Activated CD8-positive, alpha-beta memory T cell treated with anti-CD3 and anti-CD28 coated beads, Interleukin-2, amount 10 ng/mL, durations not matched to agents 7 days and 5 days (primary cell): ENCODE results near the gene TTC14. TPM values are rescaled to one million over a fixed set of nuclear protein-coding genes. Genes with fewer than 3 reads are reported as not detected.
A peak's percentile ranks its signal among the peaks of the same experiment; 100 is the strongest.
"Not testable (repeated sequence)": the region's sequence is repeated elsewhere in the genome, so short reads cannot be mapped to it uniquely, and the experiment has no call there.

ENCODE experiments used
- ATAC-seq: fragments of 150-1000 bp; cut with Tn5 transposase; one replicate; pipeline ENCODE4 v1.10.0; 2021; ENCODE audit warnings: moderate library complexity
- CTCF ChIA-PET: fragments of 350-600 bp; sonication (Branson Sonifier 250); formaldehyde crosslinking; loops from one replicate; lab custom pipeline; 2021; ENCODE audit warnings: antibody characterized with exemption; lab: Charles Lee
- DNase-seq: peaks from one replicate; pipeline ENCODE4 v3.0.0-alpha.2; 2020
- H3K27ac Mint-ChIP-seq: one replicate; pipeline ENCODE4 v1.8.0; 2021; ENCODE audit warnings: mild to moderate bottlenecking, mixed read lengths
- H3K27me3 Mint-ChIP-seq: one replicate; pipeline ENCODE4 v1.8.0; 2021; ENCODE audit warnings: mixed read lengths
- H3K36me3 Mint-ChIP-seq: one replicate; pipeline ENCODE4 v1.8.0; 2021; ENCODE audit warnings: mild to moderate bottlenecking, mixed read lengths
- H3K4me1 Mint-ChIP-seq: one replicate; pipeline ENCODE4 v1.8.0; 2021; ENCODE audit warnings: mixed read lengths
- H3K4me3 Mint-ChIP-seq: one replicate; pipeline ENCODE4 v1.8.0; 2021; ENCODE audit warnings: mild to moderate bottlenecking, moderate library complexity, mixed read lengths
- H3K9me3 Mint-ChIP-seq: one replicate; pipeline ENCODE4 v1.8.0; 2022; ENCODE audit warnings: low read depth, mixed read lengths
- total RNA-seq, 2 experiments: library from RNA; stranded (reverse); gene quantifications; one replicate each; pipeline ENCODE4 v1.2.3, GENCODE V29; 2021

TTC14 gene
- total RNA-seq, 2 experiments from 2014 or later: 60.4 to 91.3 TPM

DNA sequence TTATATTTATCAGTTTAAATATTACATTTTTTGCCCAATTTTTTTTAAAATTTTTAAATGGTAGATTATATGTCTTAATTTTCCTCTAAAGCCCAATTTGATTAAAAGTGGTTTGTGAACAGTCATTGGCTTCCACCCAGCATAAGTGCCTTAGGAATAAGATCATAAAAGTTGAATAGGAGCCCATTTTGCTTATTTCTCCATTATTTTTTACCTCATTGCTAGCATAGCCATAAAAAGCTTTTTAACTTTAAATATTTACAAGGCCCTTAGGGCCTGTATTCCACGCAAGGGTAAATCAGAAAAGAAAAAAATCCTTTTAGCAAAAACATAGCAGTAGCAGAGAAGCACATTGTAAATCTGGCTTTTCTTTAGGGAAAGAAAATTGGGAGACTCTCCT lies 9.0 kb downstream of the TTC14 start:
- Mint-ChIP-seq H3K9me3 (no peaks in the 10 kb centered on the region), H3K4me3 (no peak overlapping the region), H3K27me3 (no peaks in the 10 kb centered on the region), H3K4me1 (peaks cover 4% of the 10 kb centered on the region), H3K36me3 (peaks cover 54% of the 10 kb centered on the region), H3K27ac (no peak overlapping the region)
- CTCF ChIA-PET: no interaction called here
- DNase-seq: no peak
- no peak for ATAC-seq

DNA sequence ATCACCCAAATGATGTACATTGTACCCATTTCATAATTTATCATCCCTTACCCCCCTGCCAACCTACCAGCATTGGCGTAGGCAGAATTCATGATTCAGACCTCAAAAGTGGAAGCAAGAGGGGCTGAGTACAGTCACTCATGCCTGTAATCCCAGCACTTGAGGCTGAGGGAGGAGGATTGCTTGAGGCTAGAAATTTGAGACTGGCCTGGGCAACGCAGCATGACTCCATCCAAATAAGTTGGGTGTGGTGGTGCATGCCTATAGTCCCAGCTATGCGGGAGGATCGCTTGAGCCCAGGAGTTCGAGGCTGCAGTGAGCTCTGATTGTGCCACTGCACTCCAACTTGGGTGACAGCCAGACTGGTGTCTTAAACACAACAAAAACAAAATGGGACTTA lies 10.4 kb downstream of the TTC14 start:
- CTCF ChIA-PET: no interaction called here
- peaks cover 46% of the 10 kb centered on the region for H3K36me3 Mint-ChIP-seq

DNA sequence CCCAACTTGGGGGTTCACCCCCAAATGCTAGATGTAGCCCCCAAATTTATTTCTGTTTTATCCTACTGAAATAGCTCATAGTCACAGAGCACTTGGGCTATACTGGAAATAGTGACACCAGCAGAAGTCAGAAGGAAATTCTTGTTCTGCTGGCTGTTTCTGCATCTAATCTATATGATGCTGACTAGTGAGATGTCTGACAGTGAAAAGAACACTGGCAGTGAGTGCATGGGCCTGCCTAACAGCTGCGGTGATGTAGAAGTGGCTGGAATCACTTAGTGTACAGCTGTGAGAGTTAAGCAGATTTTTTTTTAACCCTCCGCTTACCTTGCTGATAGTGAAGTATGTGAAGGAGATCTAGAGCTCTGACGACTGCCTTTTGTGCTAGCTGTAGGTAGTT lies 14.0 kb downstream of the TTC14 start:
- CTCF ChIA-PET: interaction anchor here (1.1 to 1.5 kb wide), 2 partner anchors 11 to 14 kb away, joined by 3 to 7 read pairs; partner anchors contain the start of gene TTC14
- ATAC-seq (peak; percentile 20), DNase-seq (no peak)
- Mint-ChIP-seq H3K27ac (no peak overlapping the region), H3K27me3 (no peaks in the 10 kb centered on the region), H3K4me3 (no peak overlapping the region), H3K36me3 (peaks cover 33% of the 10 kb centered on the region), H3K9me3 (no peaks in the 10 kb centered on the region), H3K4me1 (no peaks in the 10 kb centered on the region)

More for the DNA sequence above, 10.4 kb downstream of the TTC14 start:
- no peak overlapping the region for H3K4me3 Mint-ChIP-seq
- H3K27me3 Mint-ChIP-seq: no peaks in the 10 kb centered on the region
- peaks cover 2% of the 10 kb centered on the region for H3K4me1 Mint-ChIP-seq
- no peak overlapping the region for H3K27ac Mint-ChIP-seq
- DNase-seq (no peak), ATAC-seq (no peak)
- no peaks in the 10 kb centered on the region for H3K9me3 Mint-ChIP-seq

DNA sequence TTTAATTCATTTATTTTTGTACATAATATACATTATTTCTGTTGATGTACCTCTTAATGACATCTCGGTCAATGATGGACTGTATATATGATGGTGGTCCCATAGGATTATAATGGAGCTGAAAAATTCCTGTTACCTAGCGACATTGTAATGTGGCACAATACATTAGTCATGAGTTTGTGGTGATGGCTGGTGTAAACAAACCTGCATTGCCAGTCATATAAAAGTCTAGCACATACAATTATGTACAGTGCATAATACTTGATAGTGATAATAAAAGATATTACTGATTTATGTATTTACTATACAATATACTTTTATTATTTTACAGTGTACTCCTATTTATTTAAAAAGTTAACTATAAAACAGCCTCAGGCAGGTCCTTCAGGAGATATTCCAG lies 15.1 kb downstream of the TTC14 start:
- no peak overlapping the region for H3K27ac Mint-ChIP-seq
- CTCF ChIA-PET: interaction anchor here (1.2 kb wide), 1 partner anchor 15 kb away, joined by 4 read pairs; the partner anchor contains the start of gene TTC14
- H3K27me3 Mint-ChIP-seq: no peaks in the 10 kb centered on the region
- no peaks in the 10 kb centered on the region for H3K4me1 Mint-ChIP-seq
- H3K9me3 Mint-ChIP-seq: no peaks in the 10 kb centered on the region
- H3K36me3 Mint-ChIP-seq: peaks cover 36% of the 10 kb centered on the region
- no peak overlapping the region for H3K4me3 Mint-ChIP-seq
- DNase-seq (no peak), ATAC-seq (no peak)

DNA sequence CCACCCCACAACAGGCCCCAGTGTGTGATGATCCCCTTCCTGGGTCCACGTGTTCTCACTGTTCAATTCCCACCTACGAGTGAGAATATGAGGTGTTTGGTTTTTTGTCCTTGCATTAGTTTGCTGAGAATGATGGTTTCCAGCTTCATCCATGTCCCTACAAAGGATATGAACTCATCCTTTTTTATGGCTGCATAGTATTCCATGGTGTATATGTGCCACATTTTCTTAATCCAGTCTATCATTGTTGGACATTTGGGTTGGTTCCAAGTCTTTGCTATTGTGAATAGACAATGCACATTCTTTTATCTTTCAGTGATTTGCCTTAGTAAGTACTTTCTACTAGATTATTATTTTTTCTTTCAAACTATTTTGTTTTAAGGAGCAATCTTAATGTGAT lies 16.6 kb downstream of the TTC14 start:
- ATAC-seq, H3K9me3 Mint-ChIP-seq, CTCF ChIA-PET, H3K4me3 Mint-ChIP-seq, H3K27me3 Mint-ChIP-seq, DNase-seq, H3K27ac Mint-ChIP-seq, H3K4me1 Mint-ChIP-seq: not testable (repeated sequence)
- peaks cover 39% of the 10 kb centered on the region for H3K36me3 Mint-ChIP-seq

DNA sequence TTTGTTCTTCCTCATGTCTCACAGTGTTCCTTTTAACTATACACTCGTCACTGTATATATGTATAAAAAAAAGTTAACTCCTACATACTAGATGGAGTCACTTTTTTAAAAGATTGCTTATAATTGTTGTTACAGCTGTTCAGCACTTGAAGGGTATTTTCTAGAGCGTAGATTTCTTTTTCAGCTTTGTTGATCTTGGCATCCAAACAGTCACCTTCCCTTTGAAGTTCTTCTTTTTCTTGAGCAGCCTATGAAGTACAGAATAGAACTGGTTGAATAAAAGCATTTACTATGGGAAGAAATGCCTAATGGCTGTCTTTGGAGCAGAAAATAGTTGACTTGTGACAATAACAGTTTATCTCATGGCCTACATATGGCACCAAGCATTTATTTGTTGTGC lies 17.8 kb downstream of the TTC14 start:
- CTCF ChIA-PET: no interaction called here
- DNase-seq: no peak
- Mint-ChIP-seq H3K9me3 (peaks cover 7% of the 10 kb centered on the region), H3K4me3 (no peak overlapping the region), H3K4me1 (peaks cover 11% of the 10 kb centered on the region), H3K36me3 (peaks cover 49% of the 10 kb centered on the region), H3K27ac (no peak overlapping the region), H3K27me3 (no peaks in the 10 kb centered on the region)
- no peak for ATAC-seq

DNA sequence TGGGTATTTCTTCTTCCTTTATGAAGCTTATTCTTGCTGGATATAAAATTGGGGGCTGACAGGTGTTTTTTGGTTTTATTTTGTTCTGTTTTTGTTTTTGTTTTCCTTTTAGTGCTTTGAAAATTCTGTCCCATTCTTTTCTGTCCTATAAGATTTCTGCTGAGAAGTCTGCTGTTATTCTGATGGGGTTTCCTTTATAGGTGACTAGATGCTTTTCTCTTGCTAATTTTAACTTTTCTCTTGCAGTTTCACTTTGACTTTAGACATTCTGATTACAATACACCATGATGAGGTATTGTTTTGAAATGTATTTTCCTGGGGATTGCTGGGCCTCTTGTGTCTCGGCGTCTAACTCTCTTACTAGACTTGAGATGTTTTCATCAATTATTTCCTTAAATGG lies 22.8 kb downstream of the TTC14 start:
- peak overlapping the region; percentile 77 for H3K27ac Mint-ChIP-seq
- peak; percentile 76 for ATAC-seq

DNA sequence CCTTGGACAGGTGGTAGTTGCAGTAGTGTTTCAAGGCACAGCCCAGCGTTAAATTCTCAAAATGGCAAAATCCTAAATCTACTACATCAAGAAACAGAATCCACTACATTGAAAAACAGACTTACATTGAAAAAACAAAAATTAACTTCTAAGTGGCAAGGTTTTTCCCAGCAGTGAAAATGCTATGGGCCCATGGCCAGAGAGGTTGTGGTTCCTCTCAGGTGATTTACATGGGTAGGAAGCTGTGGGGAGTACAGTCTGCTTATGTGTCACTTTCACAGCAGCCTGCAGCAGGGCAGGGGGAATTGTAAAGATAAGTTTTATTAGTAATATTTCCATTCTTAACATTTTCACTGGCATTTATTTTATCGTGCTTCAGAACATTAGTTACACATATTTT lies 24.9 kb downstream of the TTC14 start:
- DNase-seq (no peak), ATAC-seq (no peak)
- H3K4me1 Mint-ChIP-seq: peaks cover 24% of the 10 kb centered on the region
- H3K27me3 Mint-ChIP-seq: peaks cover 2% of the 10 kb centered on the region
- H3K4me3 Mint-ChIP-seq: no peak overlapping the region
- H3K9me3 Mint-ChIP-seq: peaks cover 8% of the 10 kb centered on the region
- CTCF ChIA-PET: no interaction called here
- no peak overlapping the region for H3K27ac Mint-ChIP-seq
- H3K36me3 Mint-ChIP-seq: peaks cover 56% of the 10 kb centered on the region

More for the DNA sequence above, 22.8 kb downstream of the TTC14 start:
- peaks cover 67% of the 10 kb centered on the region for H3K36me3 Mint-ChIP-seq
- H3K4me3 Mint-ChIP-seq: no peak overlapping the region
- peaks cover 8% of the 10 kb centered on the region for H3K9me3 Mint-ChIP-seq
- DNase-seq: no peak
- peaks cover 23% of the 10 kb centered on the region for H3K4me1 Mint-ChIP-seq
- CTCF ChIA-PET: no interaction called here
- no peaks in the 10 kb centered on the region for H3K27me3 Mint-ChIP-seq

DNA sequence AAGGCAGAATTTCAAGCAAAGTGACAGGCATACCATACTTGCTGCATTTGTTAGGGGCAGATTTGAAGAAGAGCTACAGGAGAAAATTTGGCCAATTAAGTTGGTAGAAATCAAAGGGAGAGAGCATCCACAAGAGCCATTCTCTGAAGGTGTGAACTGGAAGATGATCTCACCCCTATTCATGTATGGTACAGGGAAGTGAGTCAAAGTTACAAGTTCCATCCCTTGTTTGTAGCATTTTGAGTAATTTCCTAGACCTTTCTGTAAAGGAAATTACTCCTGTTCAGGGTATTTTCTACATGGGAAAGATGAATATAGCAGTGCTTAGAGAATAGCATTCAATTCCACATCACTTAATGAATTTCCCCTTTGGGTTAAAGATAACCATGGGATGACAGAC lies 28.4 kb downstream of the TTC14 start:
- Mint-ChIP-seq H3K27ac (no peak overlapping the region), H3K9me3 (no peaks in the 10 kb centered on the region), H3K36me3 (peaks cover 22% of the 10 kb centered on the region), H3K4me1 (peaks cover 7% of the 10 kb centered on the region), H3K27me3 (peaks cover 13% of the 10 kb centered on the region), H3K4me3 (no peak overlapping the region)
- ATAC-seq: no peak
- CTCF ChIA-PET: no interaction called here
- DNase-seq: no peak

DNA sequence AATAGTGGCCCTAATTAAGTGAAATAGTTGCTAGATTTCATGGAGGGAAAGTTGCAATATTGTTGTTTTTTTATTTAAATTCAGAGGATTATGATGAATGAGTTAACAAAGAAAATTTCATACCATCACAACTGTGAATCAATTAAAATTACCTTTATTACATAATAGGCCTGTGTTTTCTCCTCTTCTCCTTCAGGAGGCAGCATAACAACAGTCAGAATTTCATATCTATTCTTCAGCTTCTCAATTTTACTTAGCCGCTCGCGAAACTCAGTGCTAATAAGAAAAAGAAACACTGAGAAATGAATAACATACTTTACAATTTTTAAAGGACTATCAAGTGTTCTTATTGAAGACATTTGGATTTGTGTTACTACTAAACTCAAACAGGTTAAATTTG lies 29.4 kb downstream of the TTC14 start:
- Mint-ChIP-seq H3K36me3 (peaks cover 12% of the 10 kb centered on the region), H3K4me1 (peaks cover 5% of the 10 kb centered on the region), H3K27ac (no peak overlapping the region), H3K4me3 (no peak overlapping the region), H3K27me3 (peaks cover 13% of the 10 kb centered on the region), H3K9me3 (no peaks in the 10 kb centered on the region)
- no peak for ATAC-seq
- CTCF ChIA-PET: no interaction called here
- no peak for DNase-seq

DNA sequence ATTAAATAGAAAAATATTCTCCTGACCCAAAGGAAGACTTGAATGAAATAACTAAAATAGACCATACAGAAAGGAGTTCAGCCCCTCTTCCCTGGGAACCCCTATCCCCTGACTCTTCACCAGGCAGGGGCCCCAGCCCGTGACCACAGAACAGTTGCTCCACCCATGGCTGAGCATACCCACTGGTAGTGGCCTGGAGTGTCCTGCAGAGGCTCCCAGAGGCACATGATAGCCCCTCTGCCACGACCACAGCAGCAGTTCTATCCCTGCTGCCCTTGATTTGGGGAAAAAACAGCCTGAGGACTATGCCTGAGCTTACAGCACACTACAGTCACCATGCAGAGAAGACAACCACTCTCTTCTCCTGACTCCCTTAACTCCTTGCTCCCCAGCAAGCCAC lies 31.8 kb downstream of the TTC14 start:
- Mint-ChIP-seq H3K27ac (no peak overlapping the region), H3K9me3 (no peaks in the 10 kb centered on the region), H3K27me3 (peaks cover 21% of the 10 kb centered on the region), H3K36me3 (no peaks in the 10 kb centered on the region), H3K4me3 (no peak overlapping the region), H3K4me1 (peaks cover 1% of the 10 kb centered on the region)
- ATAC-seq (no peak), DNase-seq (no peak)
- CTCF ChIA-PET: no interaction called here

DNA sequence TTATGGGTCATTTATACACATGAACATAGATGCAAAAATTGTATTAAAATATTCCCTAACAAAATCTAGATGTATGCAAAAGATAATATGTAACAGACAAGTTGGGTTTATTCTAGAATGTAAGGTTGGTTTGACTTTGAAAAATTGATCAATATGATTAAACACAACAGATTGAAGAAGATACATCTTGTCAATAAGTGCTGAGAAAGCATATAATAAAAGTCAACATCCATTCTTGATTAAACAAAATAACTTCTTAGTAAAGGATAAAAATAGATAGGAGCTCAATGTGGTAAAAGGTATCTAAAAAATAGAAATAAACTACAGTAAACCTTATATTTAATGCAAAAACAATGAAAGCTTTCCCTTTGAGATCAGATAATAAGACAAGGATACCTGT lies 39.0 kb downstream of the TTC14 start:
- no peak overlapping the region for H3K4me3 Mint-ChIP-seq
- ATAC-seq (no peak), DNase-seq (no peak)
- no peak overlapping the region for H3K27ac Mint-ChIP-seq
- CTCF ChIA-PET: no interaction called here
- H3K4me1 Mint-ChIP-seq: no peaks in the 10 kb centered on the region
- no peaks in the 10 kb centered on the region for H3K9me3 Mint-ChIP-seq
- no peaks in the 10 kb centered on the region for H3K36me3 Mint-ChIP-seq
- peaks cover 16% of the 10 kb centered on the region for H3K27me3 Mint-ChIP-seq

DNA sequence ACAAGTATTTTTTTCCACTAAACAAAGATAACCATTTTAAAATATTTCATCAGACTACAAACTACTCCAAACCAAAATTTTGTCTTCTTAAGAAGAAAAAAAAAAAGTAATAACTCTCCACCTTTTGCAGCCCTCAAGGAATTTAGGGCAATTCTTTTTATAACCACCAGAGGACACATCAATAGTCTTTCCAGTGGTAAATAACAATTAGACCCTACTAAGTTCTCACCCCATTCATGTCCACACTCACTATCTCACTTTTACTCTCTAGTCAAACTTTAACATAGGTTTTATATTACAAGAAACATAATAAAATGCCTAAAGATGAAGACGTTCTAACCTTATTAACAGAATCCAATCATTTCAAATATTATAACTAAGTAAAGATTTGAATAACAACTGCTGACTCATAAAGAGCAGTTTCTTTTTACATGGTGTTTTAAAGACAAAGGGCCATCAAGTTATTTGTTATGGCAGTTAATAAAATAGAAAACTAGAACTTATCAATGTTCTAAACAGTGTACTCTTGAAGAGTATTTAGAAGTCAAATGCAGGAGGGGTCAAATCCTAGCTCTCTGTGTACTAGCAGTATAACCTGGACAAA lies 44.3 kb downstream of the TTC14 start:
- ATAC-seq (no peak), DNase-seq (no peak)
- CTCF ChIA-PET: interaction anchor here (1.3 kb wide), 1 partner anchor 61 kb away, joined by 3 read pairs; no protein-coding TSS in a partner anchor
- no peaks in the 10 kb centered on the region for H3K4me1 Mint-ChIP-seq
- H3K27me3 Mint-ChIP-seq: peaks cover 22% of the 10 kb centered on the region
- H3K36me3 Mint-ChIP-seq: no peaks in the 10 kb centered on the region
- no peak overlapping the region for H3K27ac Mint-ChIP-seq
- H3K4me3 Mint-ChIP-seq: no peak overlapping the region
- no peaks in the 10 kb centered on the region for H3K9me3 Mint-ChIP-seq

DNA sequence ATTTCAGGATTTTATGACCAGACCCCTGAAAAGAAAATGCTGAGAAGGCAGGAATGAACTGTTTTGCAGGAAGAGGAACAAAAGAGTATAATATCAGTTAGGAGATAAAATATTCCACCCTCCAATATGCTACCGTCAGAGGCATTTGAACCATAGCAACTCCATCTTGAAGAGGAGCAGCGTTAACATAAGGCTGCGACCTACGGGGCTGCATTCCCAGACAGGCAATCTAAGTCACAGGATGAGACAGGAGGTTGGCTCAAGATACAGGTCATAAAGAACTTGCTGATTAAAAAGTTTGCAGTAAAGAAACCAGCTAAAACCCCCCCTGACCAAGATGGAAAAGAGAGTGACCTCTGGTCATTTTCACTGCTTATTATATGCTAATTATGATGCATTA lies 54.4 kb downstream of the TTC14 start:
- Mint-ChIP-seq H3K27ac (no peak overlapping the region), H3K27me3 (peaks cover 27% of the 10 kb centered on the region), H3K9me3 (no peaks in the 10 kb centered on the region), H3K36me3 (no peaks in the 10 kb centered on the region), H3K4me3 (no peak overlapping the region), H3K4me1 (no peaks in the 10 kb centered on the region)
- ATAC-seq: no peak
- DNase-seq: no peak
- CTCF ChIA-PET: no interaction called here
